ENCODE results near the gene SCYGR3. TPM values are rescaled to one million over a fixed set of nuclear protein-coding genes. Genes with fewer than 3 reads are reported as not detected.
"Not testable (repeated sequence)": the region's sequence is repeated elsewhere in the genome, so short reads cannot be mapped to it uniquely, and the experiment has no call there.

The SCYGR3 gene
- total and polyA plus RNA-seq, 5 donors = not detected

DNA sequence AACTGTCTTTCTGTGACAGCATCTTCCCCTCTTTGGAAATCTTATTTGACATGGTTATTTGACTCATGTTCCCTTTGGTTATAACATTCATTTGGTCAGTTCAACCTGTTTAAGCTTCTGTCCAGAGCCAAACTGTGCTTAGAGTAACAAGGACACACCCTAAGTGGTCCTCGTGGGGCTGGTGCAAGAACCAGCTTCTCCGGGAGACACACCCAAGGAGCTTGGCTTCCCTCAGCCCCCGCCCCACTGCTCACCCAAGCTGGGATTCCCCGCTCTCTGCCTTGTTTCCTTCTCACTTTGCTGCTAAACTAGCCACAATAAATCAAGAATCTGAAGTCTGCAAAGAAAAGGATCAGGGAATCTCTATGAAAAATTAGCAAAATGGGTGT is 1.4 kb downstream of the SCYGR3 start:
- DNase-seq = no peak
- intact Hi-C loops (cut with DNase I) = no loop called here
- Histone ChIP-seq H3K9me3 (ENCODE audit: control insufficient read depth, low read length) (no peaks in the 10 kb centered on the region), H3K4me3 (ENCODE audit: low read length) (no peak overlapping the region), H3K27me3 (ENCODE audit: control insufficient read depth, insufficient read depth) (no peaks in the 10 kb centered on the region), H3K27ac (ENCODE audit: low read length) (no peak overlapping the region), H3K4me1 (ENCODE audit: control insufficient read depth, insufficient read depth, low read length) (no peaks in the 10 kb centered on the region)
- 73% methylated on average over 4 of the region's 4 CpGs for WGBS
- ATAC-seq = no peak

DNA sequence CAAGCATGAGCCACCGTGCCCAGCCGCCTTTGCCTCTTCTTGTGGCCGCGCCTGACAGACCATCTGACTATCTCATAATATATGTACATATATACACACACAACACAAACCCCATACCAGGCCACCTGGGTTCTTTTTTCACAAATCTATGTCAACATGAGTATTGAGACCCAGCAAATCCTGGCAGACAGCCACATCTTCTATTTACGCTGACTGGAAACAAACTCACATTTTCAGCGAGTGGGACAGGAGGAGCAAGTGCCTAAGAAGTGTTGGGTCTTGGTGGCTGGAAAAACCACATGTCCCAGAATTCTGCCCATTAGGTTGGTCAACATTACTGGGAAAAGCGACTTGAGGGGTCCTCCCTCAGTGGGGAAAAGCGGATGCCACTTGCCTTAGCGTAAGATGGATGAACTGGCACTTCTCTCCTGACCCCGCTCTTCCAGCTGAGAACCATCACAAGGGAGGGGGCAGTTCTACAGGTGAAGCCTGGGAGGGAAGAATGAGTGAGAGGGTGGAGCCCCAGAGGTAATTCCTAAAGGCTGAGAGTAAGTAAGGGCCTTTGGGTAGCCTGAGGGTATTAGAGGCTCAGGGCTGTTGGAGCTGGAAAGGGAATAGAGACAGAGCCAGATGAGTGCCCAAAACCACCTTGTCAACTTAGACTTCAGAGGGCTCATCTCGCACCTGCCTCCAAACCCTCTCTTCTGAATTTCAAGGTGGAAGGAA is 1.9 kb downstream of the SCYGR3 start:
- Histone ChIP-seq H3K4me1 (ENCODE audit: control insufficient read depth, insufficient read depth, low read length) (no peaks in the 10 kb centered on the region), H3K27me3 (ENCODE audit: control insufficient read depth, insufficient read depth) (no peaks in the 10 kb centered on the region), H3K4me3 (ENCODE audit: low read length) (no peak overlapping the region), H3K27ac (ENCODE audit: low read length) (no peak overlapping the region), H3K9me3 (ENCODE audit: control insufficient read depth, low read length) (no peaks in the 10 kb centered on the region)
- ATAC-seq = no peak
- no peak for DNase-seq
- WGBS = 84% methylated on average over 11 of the region's 11 CpGs
- intact Hi-C loops (cut with DNase I) = no loop called here

DNA sequence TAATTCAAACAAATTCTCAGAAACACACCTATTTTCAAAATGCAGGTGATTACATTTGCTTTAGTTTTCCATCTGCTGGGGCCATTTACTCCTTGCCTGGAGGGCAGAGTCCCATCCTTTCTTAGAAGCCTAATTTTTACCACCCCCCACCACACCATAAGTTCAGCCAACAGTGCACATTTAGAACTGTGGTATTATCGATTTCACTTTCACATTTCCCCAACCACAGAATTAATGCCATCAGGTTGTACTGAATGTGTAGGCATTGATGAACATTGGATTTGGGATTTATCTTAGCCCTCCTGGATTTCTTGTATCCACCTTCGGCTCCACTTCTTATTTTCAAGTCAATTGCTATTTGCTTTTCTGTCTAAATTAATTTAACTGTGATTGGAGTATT is 4.5 kb downstream of the SCYGR3 start:
- Histone ChIP-seq H3K4me3 (ENCODE audit: low read length) (no peak overlapping the region), H3K27ac (ENCODE audit: low read length) (no peak overlapping the region), H3K4me1 (ENCODE audit: control insufficient read depth, insufficient read depth, low read length) (no peaks in the 10 kb centered on the region), H3K9me3 (ENCODE audit: control insufficient read depth, low read length) (no peaks in the 10 kb centered on the region), H3K27me3 (ENCODE audit: control insufficient read depth, insufficient read depth) (no peaks in the 10 kb centered on the region)
- intact Hi-C loops (cut with DNase I) = no loop called here
- DNase-seq = no peak
- no peak for ATAC-seq
- 88% methylated on average over 2 of the region's 2 CpGs for WGBS

DNA sequence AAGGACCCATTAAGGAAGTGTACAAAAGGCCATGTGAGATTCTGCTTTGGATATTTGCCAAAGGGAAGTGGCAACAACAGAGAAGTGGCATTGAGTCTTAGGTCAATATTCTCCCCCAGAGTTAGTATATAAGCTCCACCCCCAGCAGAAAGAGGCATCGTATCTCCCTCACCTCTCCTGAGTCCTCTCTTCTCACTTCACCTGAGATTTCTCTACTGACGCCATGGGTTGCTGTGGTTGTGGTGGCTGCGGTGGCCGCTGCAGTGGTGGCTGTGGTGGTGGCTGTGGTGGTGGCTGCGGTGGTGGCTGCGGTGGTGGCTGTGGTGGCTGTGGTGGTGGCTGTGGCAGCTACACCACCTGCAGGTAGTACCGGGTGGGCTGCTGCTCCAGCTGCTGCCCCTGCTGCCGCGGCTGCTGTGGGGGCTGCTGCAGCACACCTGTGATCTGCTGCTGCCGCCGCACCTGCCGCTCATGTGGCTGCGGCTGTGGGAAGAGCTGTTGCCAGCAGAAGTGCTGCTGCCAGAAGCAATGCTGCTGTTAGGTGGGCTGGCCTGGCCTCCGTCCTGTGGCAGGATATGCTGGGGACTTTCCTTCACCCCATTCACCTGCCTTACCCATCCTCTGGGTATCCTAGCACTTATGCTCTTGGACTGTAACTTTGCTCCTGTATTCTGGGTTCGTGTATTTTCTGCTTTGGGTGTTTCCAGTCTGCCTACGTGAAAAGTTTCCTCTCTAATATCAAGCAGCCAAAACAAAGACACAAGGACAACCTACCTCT is 5.9 kb downstream of the SCYGR3 start:
- WGBS = 72% methylated on average over 16 of the region's 16 CpGs
- no peaks in the 10 kb centered on the region for H3K4me1 ChIP-seq (ENCODE audit: control insufficient read depth, insufficient read depth, low read length)
- no peak overlapping the region for H3K27ac ChIP-seq (ENCODE audit: low read length)
- no peaks in the 10 kb centered on the region for H3K9me3 ChIP-seq (ENCODE audit: control insufficient read depth, low read length)
- DNase-seq (no peak), ATAC-seq (peak in 1 of 2 donors; percentile 26)
- H3K4me3 ChIP-seq (ENCODE audit: low read length) = no peak overlapping the region
- intact Hi-C loops (cut with DNase I) = no loop called here
- no peaks in the 10 kb centered on the region for H3K27me3 ChIP-seq (ENCODE audit: control insufficient read depth, insufficient read depth)

DNA sequence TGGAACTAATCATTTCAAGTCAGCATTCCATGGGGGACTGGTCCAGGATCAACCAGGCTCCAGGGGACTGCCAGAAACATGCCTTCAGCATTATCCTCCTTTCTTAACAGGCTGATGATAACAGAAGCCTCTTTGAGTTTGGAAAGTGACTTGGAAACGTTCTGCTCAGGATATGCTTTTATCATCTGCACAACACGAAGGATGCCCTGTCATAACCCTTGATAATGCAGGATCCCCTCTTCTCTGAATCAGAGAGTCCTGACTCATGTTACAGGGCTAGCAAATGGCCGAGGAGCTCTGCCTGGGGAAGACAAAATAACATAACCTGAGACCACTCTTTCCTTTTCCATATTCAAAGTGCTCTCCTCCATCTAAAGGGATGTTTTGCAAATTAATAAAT is 6.7 kb downstream of the SCYGR3 start:
- 21% methylated on average over 3 of the region's 3 CpGs for WGBS
- H3K27me3 ChIP-seq (ENCODE audit: control insufficient read depth, insufficient read depth) = no peaks in the 10 kb centered on the region
- ATAC-seq (no peak), DNase-seq (no peak)
- H3K9me3 ChIP-seq (ENCODE audit: control insufficient read depth, low read length) = no peaks in the 10 kb centered on the region
- intact Hi-C loops (cut with DNase I) = no loop called here
- H3K27ac ChIP-seq (ENCODE audit: low read length) = no peak overlapping the region
- H3K4me3 ChIP-seq (ENCODE audit: low read length) = no peak overlapping the region
- H3K4me1 ChIP-seq (ENCODE audit: control insufficient read depth, insufficient read depth, low read length) = no peaks in the 10 kb centered on the region

DNA sequence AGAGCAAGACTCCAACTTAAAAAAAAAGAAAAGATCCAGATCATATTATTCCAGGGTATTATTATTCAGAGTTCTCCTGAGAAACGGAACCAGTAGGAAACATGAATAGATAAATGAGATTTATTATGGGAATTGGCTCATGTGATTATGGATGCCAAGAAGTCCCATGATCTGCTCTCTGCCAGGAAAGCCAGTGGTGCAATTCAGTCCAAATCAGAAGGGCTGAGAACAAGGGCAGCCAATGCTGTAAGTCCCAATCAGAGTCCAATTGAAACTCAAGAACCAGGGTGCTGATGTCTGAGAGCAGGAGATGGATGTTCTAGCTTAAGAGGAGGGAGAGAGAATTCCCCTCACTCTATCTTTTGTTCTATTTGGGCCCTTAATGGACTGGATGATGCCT is 8.2 kb downstream of the SCYGR3 start:
- Histone ChIP-seq H3K9me3 (ENCODE audit: control insufficient read depth, low read length) (no peaks in the 10 kb centered on the region), H3K4me3 (ENCODE audit: low read length) (no peak overlapping the region), H3K4me1 (ENCODE audit: control insufficient read depth, insufficient read depth, low read length) (no peaks in the 10 kb centered on the region), H3K27me3 (ENCODE audit: control insufficient read depth, insufficient read depth) (no peaks in the 10 kb centered on the region), H3K27ac (ENCODE audit: low read length) (no peak overlapping the region)
- DNase-seq (no peak), ATAC-seq (peak in 1 of 2 donors; percentile 40)
- intact Hi-C loops (cut with DNase I) = no loop called here
- WGBS = 59% methylated on average over 1 of the region's 1 CpG

DNA sequence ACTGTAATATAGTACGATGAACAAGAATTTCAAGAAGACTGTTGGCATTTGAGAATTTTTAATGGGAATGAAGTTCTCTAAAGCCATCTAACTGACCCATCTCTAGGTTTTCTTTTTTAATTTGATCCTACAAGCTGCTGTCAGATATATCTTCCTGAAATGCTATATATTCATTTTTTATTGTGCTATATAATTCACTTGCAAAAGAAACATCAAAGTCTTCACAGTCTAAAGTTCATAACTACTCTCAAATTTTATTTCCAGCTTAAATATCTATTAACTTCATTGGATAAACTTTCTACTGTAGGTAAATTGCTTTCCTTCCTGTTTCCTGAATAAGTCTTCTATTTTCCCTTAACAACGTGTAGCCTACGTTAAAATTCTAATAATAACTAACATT is 12.3 kb downstream of the SCYGR3 start:
- 68% methylated on average over 3 of the region's 3 CpGs for WGBS
- Histone ChIP-seq H3K4me3 (ENCODE audit: low read length) (no peak overlapping the region), H3K9me3 (ENCODE audit: control insufficient read depth, low read length) (no peaks in the 10 kb centered on the region), H3K27ac (ENCODE audit: low read length) (no peak overlapping the region), H3K27me3 (ENCODE audit: control insufficient read depth, insufficient read depth) (no peaks in the 10 kb centered on the region), H3K4me1 (ENCODE audit: control insufficient read depth, insufficient read depth, low read length) (no peaks in the 10 kb centered on the region)
- DNase-seq (no peak), ATAC-seq (no peak)
- intact Hi-C loops (cut with DNase I) = no loop called here

DNA sequence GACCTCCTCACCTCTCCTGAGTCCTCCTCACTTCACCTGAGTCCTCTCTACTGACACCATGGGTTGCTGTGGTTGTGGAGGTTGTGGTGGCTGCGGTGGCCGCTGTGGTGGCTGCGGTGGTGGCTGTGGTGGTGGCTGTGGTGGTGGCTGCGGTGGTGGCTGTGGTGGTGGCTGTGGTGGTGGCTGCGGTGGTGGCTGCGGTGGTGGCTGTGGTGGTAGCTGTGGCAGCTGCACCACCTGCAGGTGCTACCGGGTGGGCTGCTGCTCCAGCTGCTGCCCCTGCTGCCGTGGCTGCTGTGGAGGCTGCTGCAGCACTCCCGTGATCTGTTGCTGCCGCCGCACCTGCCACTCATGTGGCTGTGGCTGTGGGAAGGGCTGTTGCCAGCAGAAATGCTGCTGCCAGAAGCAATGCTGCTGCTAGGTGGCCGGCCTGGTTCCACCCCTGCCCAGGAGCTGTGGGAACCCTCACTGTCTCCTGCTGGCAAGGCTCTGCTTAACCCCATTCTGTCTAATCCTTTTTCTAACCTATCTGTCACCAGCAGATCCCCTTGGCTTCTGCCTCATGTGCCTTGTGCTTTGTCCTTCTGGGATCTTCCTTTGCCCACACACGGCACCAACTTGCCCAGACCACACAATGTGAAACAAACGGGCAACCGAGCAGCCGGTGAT is 15.7 kb downstream of the SCYGR3 start, which contains the start of gene SCYGR2:
Gene SCYGR2 (plus strand): TSS at position 59 of the 669 bp plus-strand sequence. CDS start 0 bp downstream, at position 59.
- H3K27me3 ChIP-seq (ENCODE audit: control insufficient read depth, insufficient read depth); H3K27ac ChIP-seq (ENCODE audit: low read length); DNase-seq; H3K9me3 ChIP-seq (ENCODE audit: control insufficient read depth, low read length); H3K4me3 ChIP-seq (ENCODE audit: low read length); ATAC-seq; H3K4me1 ChIP-seq (ENCODE audit: control insufficient read depth, insufficient read depth, low read length); intact Hi-C loops (cut with DNase I): not testable (repeated sequence)
- 80% methylated on average over 16 of the region's 16 CpGs for WGBS

DNA sequence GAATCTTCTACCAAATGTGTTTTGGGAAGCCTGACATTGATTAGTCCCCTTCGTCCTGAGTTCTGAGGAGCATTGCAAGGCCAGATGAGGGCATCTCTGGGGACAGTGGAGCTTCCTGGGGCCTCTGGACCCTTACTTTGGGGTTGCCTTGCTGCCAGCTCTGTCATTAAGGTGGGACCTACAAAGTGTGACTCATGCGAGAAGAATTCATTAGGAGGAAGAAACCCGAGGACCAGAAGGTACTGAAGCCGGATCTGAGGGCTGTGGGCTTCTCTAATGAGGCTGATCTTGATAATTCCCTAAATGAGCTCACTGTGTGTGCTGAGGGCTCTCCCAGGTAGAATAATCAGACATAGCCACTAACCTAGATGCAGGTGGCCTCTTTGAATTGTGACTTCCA is 16.6 kb downstream of the SCYGR3 start:
- no peaks in the 10 kb centered on the region for H3K4me1 ChIP-seq (ENCODE audit: control insufficient read depth, insufficient read depth, low read length)
- no peak overlapping the region for H3K4me3 ChIP-seq (ENCODE audit: low read length)
- ATAC-seq (no peak), DNase-seq (no peak)
- no peaks in the 10 kb centered on the region for H3K27me3 ChIP-seq (ENCODE audit: control insufficient read depth, insufficient read depth)
- no peaks in the 10 kb centered on the region for H3K9me3 ChIP-seq (ENCODE audit: control insufficient read depth, low read length)
- no peak overlapping the region for H3K27ac ChIP-seq (ENCODE audit: low read length)
- intact Hi-C loops (cut with DNase I) = no loop called here
- 70% methylated on average over 4 of the region's 4 CpGs for WGBS

DNA sequence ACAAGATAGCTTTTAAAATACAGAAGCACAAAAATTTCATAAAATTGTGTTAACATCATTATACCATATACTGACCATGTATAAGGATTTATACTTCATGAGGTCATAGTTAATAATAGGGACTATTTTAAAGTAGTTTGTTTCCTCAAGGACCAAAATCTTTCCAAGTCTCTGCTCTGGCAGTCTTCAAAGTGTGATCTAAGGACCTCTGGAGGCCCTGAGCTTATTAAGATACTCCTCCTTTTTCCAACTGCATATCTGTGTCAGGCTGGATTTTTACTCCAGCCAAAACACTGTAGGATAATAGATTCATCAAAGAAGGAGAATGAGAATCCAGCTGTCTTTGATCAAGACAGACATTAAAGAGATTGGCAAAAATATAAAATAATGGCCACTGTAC is 17.6 kb downstream of the SCYGR3 start:
- intact Hi-C loops (cut with DNase I) = no loop called here

DNA sequence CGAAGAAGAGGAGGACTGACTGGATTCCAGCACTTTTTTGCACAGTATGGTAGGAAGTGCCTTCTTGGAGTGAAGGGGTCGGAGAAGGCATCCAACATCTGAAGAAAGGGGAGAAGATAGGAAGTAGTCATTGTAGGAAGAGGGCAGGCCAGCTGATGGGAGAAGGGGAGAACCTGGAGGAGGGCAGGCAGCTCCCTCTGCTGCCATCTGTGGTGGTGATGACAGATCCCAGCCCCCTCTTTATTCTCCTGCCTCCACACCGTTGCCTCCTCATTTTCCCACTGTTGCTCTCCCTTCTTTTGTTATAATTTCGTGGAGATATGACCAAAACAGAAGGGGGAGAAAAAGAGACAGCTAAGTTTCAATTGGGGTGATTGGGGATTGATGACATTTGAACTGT is 18.8 kb downstream of the SCYGR3 start:
- DNase-seq (no peak), ATAC-seq (no peak)
- Histone ChIP-seq H3K9me3 (ENCODE audit: control insufficient read depth, low read length) (no peaks in the 10 kb centered on the region), H3K4me1 (ENCODE audit: control insufficient read depth, insufficient read depth, low read length) (no peaks in the 10 kb centered on the region), H3K27ac (ENCODE audit: low read length) (no peak overlapping the region), H3K4me3 (ENCODE audit: low read length) (no peak overlapping the region), H3K27me3 (ENCODE audit: control insufficient read depth, insufficient read depth) (no peaks in the 10 kb centered on the region)
- intact Hi-C loops (cut with DNase I) = no loop called here
- 47% methylated on average over 4 of the region's 4 CpGs for WGBS

More for the DNA sequence above, 17.6 kb downstream of the SCYGR3 start:
- Histone ChIP-seq H3K27me3 (ENCODE audit: control insufficient read depth, insufficient read depth) (no peaks in the 10 kb centered on the region), H3K4me1 (ENCODE audit: control insufficient read depth, insufficient read depth, low read length) (no peaks in the 10 kb centered on the region), H3K27ac (ENCODE audit: low read length) (no peak overlapping the region), H3K9me3 (ENCODE audit: control insufficient read depth, low read length) (no peaks in the 10 kb centered on the region), H3K4me3 (ENCODE audit: low read length) (no peak overlapping the region)
- DNase-seq (no peak), ATAC-seq (no peak)
